Measurements from ENCODE around the gene RWDD2A. TPM values are rescaled to one million over a fixed set of nuclear protein-coding genes. Genes with fewer than 3 reads are reported as not detected.

The RWDD2A gene
- total and polyA plus RNA-seq, 4 experiments from 2014 or later: 2.0 to 5.2 (median 3.5) TPM

DNA sequence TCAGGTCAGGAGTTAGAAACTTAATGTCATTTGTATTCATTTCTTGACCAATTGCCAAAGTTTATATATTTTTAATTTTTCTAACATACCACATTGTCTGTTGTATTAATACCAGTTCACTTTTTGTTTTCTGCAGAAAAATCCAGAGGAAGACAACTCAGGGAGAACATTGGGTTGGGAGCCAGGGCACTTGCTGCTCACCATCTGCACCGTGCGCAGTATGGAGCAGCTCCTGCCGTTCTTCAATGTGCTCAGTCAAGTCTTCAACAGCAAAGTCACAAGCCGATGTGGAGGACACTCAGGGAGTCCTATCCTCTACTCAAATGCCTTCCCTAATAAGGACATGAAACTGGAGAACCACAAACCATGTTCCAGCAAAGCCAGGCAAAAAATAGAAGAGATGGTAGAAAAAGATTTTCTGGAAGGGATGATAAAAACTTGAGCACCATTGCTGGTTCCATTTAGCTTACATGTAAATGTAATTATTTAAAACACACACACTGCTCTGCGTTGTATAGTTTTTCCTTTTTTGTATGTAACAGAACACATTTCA lies 25.4 kb upstream of the RWDD2A start:
- Mint-ChIP-seq H3K36me3 (peaks cover 55 to 82% of the 10 kb centered on the region in 2 donors), H3K4me1 (no peaks in the 10 kb centered on the region), H3K27me3 (no peaks in the 10 kb centered on the region), H3K4me3 (no peak overlapping the region), H3K9me3 (no peaks in the 10 kb centered on the region), H3K27ac (no peak overlapping the region)
- Histone ChIP-seq H3K27ac (ENCODE audit: low read depth, low read length) (no peak overlapping the region), H3K4me1 (ENCODE audit: insufficient read depth, low read length) (no peaks in the 10 kb centered on the region), H3K36me3 (ENCODE audit: insufficient read depth, low read length) (peaks cover 47% of the 10 kb centered on the region), H3K9me3 (ENCODE audit: control insufficient read depth in 1 of 2, low read length in 2 of 2) (no peaks in the 10 kb centered on the region), H3K4me3 (ENCODE audit: low read length in 2 of 2) (no peak overlapping the region), H3K27me3 (ENCODE audit: insufficient read depth, low read length) (no peaks in the 10 kb centered on the region)
- ChIA-PET CTCF (ENCODE audit: partially characterized antibody) (interaction anchor here (1.2 to 1.4 kb wide), 2 partner anchors 48 to 102 kb away, joined by 3 to 4 read pairs; partner anchors contain the start of gene UBE3D), POLR2A (ENCODE audit: partially characterized antibody) (no interaction called here)
- intact Hi-C loops (cut with micrococcal nuclease): loop anchor here (5.0 kb wide), 1 partner anchor 36 kb away; no protein-coding TSS in a partner anchor
- no peak for DNase-seq

DNA sequence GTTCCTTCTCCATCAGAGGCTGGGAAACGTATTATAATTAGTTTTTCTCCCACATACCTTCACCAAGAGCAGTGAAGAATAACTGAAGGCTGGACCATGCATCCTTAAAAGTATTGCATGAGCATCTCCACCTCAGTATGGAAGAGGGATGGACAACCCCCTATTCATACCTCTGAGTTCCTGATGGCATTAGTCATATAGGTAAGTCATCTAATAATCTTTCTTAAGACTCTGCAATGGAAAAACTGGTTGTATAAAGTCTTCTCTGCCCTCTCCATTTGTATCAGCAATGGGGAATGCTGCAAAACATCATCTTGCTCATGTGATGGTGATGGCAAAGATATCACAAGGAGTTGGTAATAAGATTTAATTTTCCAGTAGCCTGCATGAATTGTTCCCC lies 24.6 kb upstream of the RWDD2A start:
- H3K27ac ChIP-seq (ENCODE audit: low read depth, low read length): no peak overlapping the region
- Mint-ChIP-seq H3K9me3 (no peaks in the 10 kb centered on the region), H3K36me3 (peaks cover 60 to 84% of the 10 kb centered on the region in 2 donors), H3K27me3 (no peaks in the 10 kb centered on the region), H3K4me1 (no peaks in the 10 kb centered on the region), H3K4me3 (no peak overlapping the region), H3K27ac (peak overlapping the region in 1 of 7 donors; percentile 25)
- ChIA-PET CTCF (ENCODE audit: partially characterized antibody) (interaction anchor here (1.4 kb wide), 1 partner anchor 47 kb away, joined by 3 read pairs; no protein-coding TSS in a partner anchor), POLR2A (ENCODE audit: partially characterized antibody) (no interaction called here)
- intact Hi-C loops (cut with micrococcal nuclease): loop anchor here (5.0 kb wide), 1 partner anchor 36 kb away; no protein-coding TSS in a partner anchor
- no peaks in the 10 kb centered on the region for H3K9me3 ChIP-seq (ENCODE audit: control insufficient read depth in 1 of 2, low read length in 2 of 2)
- no peak overlapping the region for H3K4me3 ChIP-seq (ENCODE audit: low read length in 2 of 2)
- H3K36me3 ChIP-seq (ENCODE audit: insufficient read depth, low read length): peaks cover 51% of the 10 kb centered on the region
- no peaks in the 10 kb centered on the region for H3K4me1 ChIP-seq (ENCODE audit: insufficient read depth, low read length)
- H3K27me3 ChIP-seq (ENCODE audit: insufficient read depth, low read length): no peaks in the 10 kb centered on the region
- DNase-seq: no peak

DNA sequence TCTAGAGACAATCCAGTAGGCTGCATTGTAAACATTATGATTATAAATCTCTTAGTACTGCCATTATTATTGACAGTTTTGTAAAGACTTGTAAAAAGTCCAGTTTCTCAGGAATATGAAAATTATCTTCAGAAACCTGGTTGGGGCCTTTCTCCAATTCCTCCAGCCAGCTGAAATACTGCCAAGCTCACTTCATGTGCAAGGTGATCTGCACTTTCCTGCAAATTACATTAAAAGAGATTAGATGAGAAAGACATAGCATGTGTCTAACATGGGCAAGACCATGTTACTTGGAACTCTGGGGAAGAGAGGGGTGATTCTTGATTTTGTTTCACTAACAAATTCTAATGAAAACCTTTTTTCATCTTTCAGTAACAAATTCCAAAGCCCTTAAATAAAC lies 24.1 kb upstream of the RWDD2A start:
- Histone ChIP-seq H3K36me3 (ENCODE audit: insufficient read depth, low read length) (peaks cover 51% of the 10 kb centered on the region), H3K9me3 (ENCODE audit: control insufficient read depth in 1 of 2, low read length in 2 of 2) (no peaks in the 10 kb centered on the region), H3K27ac (ENCODE audit: low read depth, low read length) (no peak overlapping the region), H3K27me3 (ENCODE audit: insufficient read depth, low read length) (no peaks in the 10 kb centered on the region), H3K4me3 (ENCODE audit: low read length in 2 of 2) (no peak overlapping the region), H3K4me1 (ENCODE audit: insufficient read depth, low read length) (no peaks in the 10 kb centered on the region)
- ChIA-PET CTCF (ENCODE audit: partially characterized antibody) (interaction anchor here (1.3 kb wide), 1 partner anchor 46 kb away, joined by 4 read pairs; no protein-coding TSS in a partner anchor), POLR2A (ENCODE audit: partially characterized antibody) (no interaction called here)
- no peak for DNase-seq
- Mint-ChIP-seq H3K4me3 (no peak overlapping the region), H3K27me3 (no peaks in the 10 kb centered on the region), H3K9me3 (no peaks in the 10 kb centered on the region), H3K4me1 (no peaks in the 10 kb centered on the region), H3K27ac (peak overlapping the region in 3 of 7 donors; percentile 41 to 73 (median 50)), H3K36me3 (peaks cover 57 to 80% of the 10 kb centered on the region in 2 donors)
- intact Hi-C loops (cut with micrococcal nuclease): loop anchor here (5.0 kb wide), 1 partner anchor 37 kb away; no protein-coding TSS in a partner anchor

DNA sequence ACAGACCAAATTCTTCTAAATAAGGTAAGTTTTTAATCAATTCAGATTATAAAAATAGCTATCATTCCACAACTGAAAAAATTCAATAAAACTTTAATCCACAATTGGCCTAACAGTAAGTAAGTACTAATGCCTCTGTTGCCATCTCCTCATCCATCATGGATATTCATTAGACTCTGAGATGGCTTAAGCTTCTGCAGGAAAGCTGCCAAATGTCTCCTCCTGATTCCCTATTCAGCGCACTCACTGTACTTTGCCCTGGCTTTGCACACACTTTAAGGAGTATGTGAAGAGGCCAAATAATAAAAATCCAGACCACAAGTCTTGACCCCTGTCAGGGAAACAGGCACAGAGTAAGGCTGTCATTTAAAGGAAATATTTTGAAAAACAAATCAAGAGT lies 23.6 kb upstream of the RWDD2A start:
- H3K36me3 ChIP-seq (ENCODE audit: insufficient read depth, low read length): peaks cover 51% of the 10 kb centered on the region
- Mint-ChIP-seq H3K4me3 (no peak overlapping the region), H3K36me3 (peaks cover 57 to 81% of the 10 kb centered on the region in 2 donors), H3K4me1 (no peaks in the 10 kb centered on the region), H3K9me3 (no peaks in the 10 kb centered on the region), H3K27me3 (no peaks in the 10 kb centered on the region), H3K27ac (peak overlapping the region in 1 of 7 donors; percentile 33)
- CTCF ChIA-PET (ENCODE audit: partially characterized antibody): interaction anchor here (1.2 to 1.3 kb wide), 2 partner anchors 46 to 112 kb away, joined by 3 to 4 read pairs; no protein-coding TSS in a partner anchor
- H3K9me3 ChIP-seq (ENCODE audit: control insufficient read depth in 1 of 2, low read length in 2 of 2): no peaks in the 10 kb centered on the region
- DNase-seq: no peak
- H3K4me1 ChIP-seq (ENCODE audit: insufficient read depth, low read length): no peaks in the 10 kb centered on the region
- no peaks in the 10 kb centered on the region for H3K27me3 ChIP-seq (ENCODE audit: insufficient read depth, low read length)
- no peak overlapping the region for H3K4me3 ChIP-seq (ENCODE audit: low read length in 2 of 2)
- intact Hi-C loops (cut with micrococcal nuclease): loop anchor here (5.0 kb wide), 1 partner anchor 37 kb away; no protein-coding TSS in a partner anchor
- POLR2A ChIA-PET (ENCODE audit: partially characterized antibody): no interaction called here
- no peak overlapping the region for H3K27ac ChIP-seq (ENCODE audit: low read depth, low read length)

DNA sequence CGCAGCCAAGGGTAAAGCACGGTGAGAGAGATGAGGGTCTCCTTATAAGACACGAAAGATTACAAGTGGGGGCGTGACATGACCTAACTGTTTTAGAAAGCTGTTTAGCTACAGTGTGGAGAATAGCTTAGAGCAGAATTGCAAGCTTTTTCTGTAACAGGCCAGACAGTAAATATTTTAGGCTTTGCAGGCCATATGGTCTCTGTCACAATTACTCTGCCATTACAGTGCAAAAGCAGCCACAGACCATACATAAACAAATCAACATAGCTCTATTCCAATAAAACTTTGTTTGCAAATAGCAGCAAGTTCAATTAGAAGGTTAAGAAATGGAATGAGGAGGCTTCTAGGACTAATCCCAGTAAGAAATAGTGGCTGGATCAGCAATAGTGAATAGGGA lies 16.9 kb upstream of the RWDD2A start:
- H3K27me3 Mint-ChIP-seq: no peaks in the 10 kb centered on the region
- Histone ChIP-seq H3K4me1 (ENCODE audit: insufficient read depth, low read length) (no peaks in the 10 kb centered on the region), H3K9me3 (ENCODE audit: control insufficient read depth in 1 of 2, low read length in 2 of 2) (no peaks in the 10 kb centered on the region), H3K27me3 (ENCODE audit: insufficient read depth, low read length) (no peaks in the 10 kb centered on the region), H3K27ac (ENCODE audit: low read depth, low read length) (no peak overlapping the region), H3K36me3 (ENCODE audit: insufficient read depth, low read length) (peaks cover 22% of the 10 kb centered on the region), H3K4me3 (ENCODE audit: low read length in 2 of 2) (no peak overlapping the region)
- H3K36me3 Mint-ChIP-seq: peaks cover 33 to 76% of the 10 kb centered on the region in 2 donors
- no peak for DNase-seq
- intact Hi-C loops (cut with micrococcal nuclease): no loop called here
- no peaks in the 10 kb centered on the region for H3K9me3 Mint-ChIP-seq
- peaks cover under 1 to 7% (median 2%) of the 10 kb centered on the region in 4 donors for H3K4me1 Mint-ChIP-seq
- H3K4me3 Mint-ChIP-seq: no peak overlapping the region
- ChIA-PET CTCF (ENCODE audit: partially characterized antibody) (interaction anchor here (1.2 to 1.6 kb wide), 2 partner anchors 10 to 109 kb away, joined by 3 read pairs; partner anchors contain the start of gene DOP1A), POLR2A (ENCODE audit: partially characterized antibody) (no interaction called here)
- H3K27ac Mint-ChIP-seq: peak overlapping the region in 3 of 7 donors; percentile 1 to 77 (median 7)

DNA sequence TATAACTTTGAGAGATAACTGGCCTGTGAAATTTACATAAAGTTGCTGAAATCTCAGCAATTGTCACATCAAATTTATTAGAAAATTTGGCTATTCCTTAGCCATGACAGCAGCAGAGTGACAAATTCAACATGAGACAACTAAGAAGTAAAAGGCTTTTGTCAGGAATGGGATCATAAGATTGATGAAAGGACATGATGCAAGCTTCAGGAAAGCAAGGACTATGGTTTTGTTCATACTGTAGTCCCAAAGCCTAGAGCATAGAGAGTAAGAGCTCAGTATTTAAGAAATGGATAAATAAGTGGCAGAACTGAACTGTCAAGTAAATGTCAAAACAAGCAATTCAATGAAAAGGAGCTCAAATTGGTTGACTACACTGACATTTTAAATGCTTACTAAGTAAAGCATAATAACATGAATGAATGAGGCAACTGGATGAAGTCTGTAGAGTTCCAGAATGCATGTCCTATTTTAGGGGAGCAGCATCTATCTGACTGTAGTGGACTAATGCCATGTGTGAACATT lies 12.7 kb upstream of the RWDD2A start:
- H3K27me3 Mint-ChIP-seq: no peaks in the 10 kb centered on the region
- Histone ChIP-seq H3K4me1 (ENCODE audit: insufficient read depth, low read length) (no peaks in the 10 kb centered on the region), H3K27ac (ENCODE audit: low read depth, low read length) (no peak overlapping the region), H3K36me3 (ENCODE audit: insufficient read depth, low read length) (peaks cover 25% of the 10 kb centered on the region), H3K9me3 (ENCODE audit: control insufficient read depth in 1 of 2, low read length in 2 of 2) (no peaks in the 10 kb centered on the region), H3K27me3 (ENCODE audit: insufficient read depth, low read length) (no peaks in the 10 kb centered on the region), H3K4me3 (ENCODE audit: low read length in 2 of 2) (no peak overlapping the region)
- POLR2A ChIA-PET (ENCODE audit: partially characterized antibody): no interaction called here
- H3K36me3 Mint-ChIP-seq: peaks cover 41 to 79% of the 10 kb centered on the region in 2 donors
- CTCF ChIA-PET (ENCODE audit: partially characterized antibody): no interaction called here
- H3K9me3 Mint-ChIP-seq: no peaks in the 10 kb centered on the region
- no peak for DNase-seq
- no peak overlapping the region for H3K27ac Mint-ChIP-seq
- H3K4me1 Mint-ChIP-seq: peaks cover 4 to 15% (median 8%) of the 10 kb centered on the region in 4 donors
- intact Hi-C loops (cut with micrococcal nuclease): no loop called here
- no peak overlapping the region for H3K4me3 Mint-ChIP-seq

DNA sequence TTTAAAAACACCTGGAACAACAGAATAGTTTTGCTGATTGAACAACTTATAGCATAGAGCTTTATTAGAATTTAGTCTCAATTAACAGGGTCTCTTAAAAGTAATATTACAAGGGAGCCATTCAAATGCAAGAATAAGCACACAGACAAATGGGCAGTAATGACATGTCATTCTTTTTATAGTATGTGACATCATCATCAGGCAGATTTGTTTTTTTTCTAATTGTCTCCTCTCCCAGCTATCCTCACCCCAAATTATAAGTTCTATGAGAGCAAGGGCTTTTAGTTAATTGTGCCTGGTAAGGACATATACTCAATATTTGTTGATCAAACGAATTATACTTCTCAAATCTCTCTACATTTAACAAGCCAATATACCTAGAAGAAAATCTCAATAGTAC lies 11.0 kb upstream of the RWDD2A start:
- Mint-ChIP-seq H3K27me3 (no peaks in the 10 kb centered on the region), H3K27ac (no peak overlapping the region), H3K9me3 (no peaks in the 10 kb centered on the region), H3K4me1 (peaks cover 4 to 15% (median 9%) of the 10 kb centered on the region in 4 donors), H3K4me3 (no peak overlapping the region), H3K36me3 (peaks cover 45 to 72% of the 10 kb centered on the region in 2 donors)
- no peak overlapping the region for H3K4me3 ChIP-seq (ENCODE audit: low read length in 2 of 2)
- ChIA-PET POLR2A (ENCODE audit: partially characterized antibody) (interaction anchor here (1.0 kb wide), 1 partner anchor 12 kb away, joined by 4 read pairs; no protein-coding TSS in a partner anchor), CTCF (ENCODE audit: partially characterized antibody) (interaction anchor here (1.2 kb wide), 1 partner anchor 10 kb away, joined by 3 read pairs; no protein-coding TSS in a partner anchor)
- intact Hi-C loops (cut with micrococcal nuclease): no loop called here
- DNase-seq: no peak
- no peaks in the 10 kb centered on the region for H3K27me3 ChIP-seq (ENCODE audit: insufficient read depth, low read length)
- H3K27ac ChIP-seq (ENCODE audit: low read depth, low read length): no peak overlapping the region
- H3K4me1 ChIP-seq (ENCODE audit: insufficient read depth, low read length): no peaks in the 10 kb centered on the region
- H3K9me3 ChIP-seq (ENCODE audit: control insufficient read depth in 1 of 2, low read length in 2 of 2): no peaks in the 10 kb centered on the region
- peaks cover 18% of the 10 kb centered on the region for H3K36me3 ChIP-seq (ENCODE audit: insufficient read depth, low read length)
